NCI-H187 (cell line): ENCODE measurements around the gene ATXN7.

Source experiments
- DNase-seq, 2 experiments: peaks; one replicate each; lab custom pipeline; 2025; lab: John Stamatoyannopoulos, UW

The ATXN7 gene

GRCh38 chr3:64049832-64050231 lies 186.2 kb downstream of the ATXN7 start:
- DNase-seq, result no peak
